DOHH2 (cell line): ENCODE measurements around the gene BSN.
"Not testable (repeated sequence)": the region's sequence is repeated elsewhere in the genome, so short reads cannot be mapped to it uniquely, and the experiment has no call there.

Source experiments
- H3F3A ChIP-seq: fragments of 200-600 bp; sonication (generic), shearing (Covaris generic); 2 replicates; pipeline ENCODE4 v1.6.0; 2016; ENCODE audit warnings: antibody characterized with exemption, mild to moderate bottlenecking; ENCODE audit not compliant: control insufficient read depth, insufficient read depth
- H3K27ac ChIP-seq: fragments of 200-600 bp; sonication (generic); 2 replicates; pipeline ENCODE4 v1.5.1; 2014; ENCODE audit warnings: low read depth, mild to moderate bottlenecking, low read length, moderate library complexity
- H3K27me3 ChIP-seq: fragments of 200-600 bp; sonication (generic); 2 replicates; pipeline ENCODE4 v1.6.1; 2014; ENCODE audit warnings: mild to moderate bottlenecking, low read length, mixed read lengths; ENCODE audit not compliant: control insufficient read depth
- H3K36me3 ChIP-seq: fragments of 200-600 bp; sonication (generic); 2 replicates; pipeline ENCODE4 v1.6.1; 2014; ENCODE audit warnings: mild to moderate bottlenecking, low read length, moderate library complexity, mixed read lengths; ENCODE audit not compliant: control insufficient read depth
- H3K4me1 ChIP-seq: fragments of 200-600 bp; sonication (generic); 2 replicates; pipeline ENCODE4 v1.6.1; 2014; ENCODE audit warnings: mild to moderate bottlenecking, low read length, mixed read lengths; ENCODE audit not compliant: control insufficient read depth
- H3K4me2 ChIP-seq: fragments of 200-600 bp; sonication (generic); 2 replicates; pipeline ENCODE4 v1.6.0; 2014; ENCODE audit warnings: mild to moderate bottlenecking, low read length, moderate library complexity
- H3K4me3 ChIP-seq: fragments of 200-600 bp; sonication (generic); 2 replicates; pipeline ENCODE4 v1.5.1; 2014; ENCODE audit warnings: mild to moderate bottlenecking, low read length, mixed read lengths
- H3K79me2 ChIP-seq: fragments of 200-600 bp; sonication (generic); 2 replicates; pipeline ENCODE4 v1.6.1; 2014; ENCODE audit warnings: mild to moderate bottlenecking, low read length, mixed read lengths; ENCODE audit not compliant: control insufficient read depth
- H3K9me2 ChIP-seq: fragments of 200-600 bp; sonication (generic); replicated peaks from 2 replicates; pipeline ENCODE4 v1.6.1; 2014; ENCODE audit warnings: mild to moderate bottlenecking, low read length, mixed read lengths; ENCODE audit not compliant: control insufficient read depth
- H3K9me3 ChIP-seq: fragments of 200-600 bp; sonication (generic); 2 replicates; pipeline ENCODE4 v1.6.1; 2014; ENCODE audit warnings: antibody characterized with exemption, low read length, mixed read lengths; ENCODE audit not compliant: control insufficient read depth, insufficient read depth
- H4K20me1 ChIP-seq: fragments of 200-600 bp; sonication (generic); 2 replicates; pipeline ENCODE4 v1.6.0; 2014; ENCODE audit warnings: low read depth, mild to moderate bottlenecking, antibody characterized with exemption, low read length, moderate library complexity; ENCODE audit not compliant: control insufficient read depth, insufficient read depth
- EZH2phosphoT487 ChIP-seq: fragments of 200-600 bp; sonication (generic); IDR thresholded peaks from 2 replicates; pipeline ENCODE4 v1.6.1; 2017; ENCODE audit warnings: borderline replicate concordance, mild to moderate bottlenecking, antibody characterized with exemption, low read length, moderate library complexity, mixed read lengths
- TF ChIP-seq, protein P1 (sequence below): fragments of 200-600 bp; sonication (generic); IDR thresholded peaks from one replicate; pipeline ENCODE4 v1.5.1; 2014; ENCODE audit warnings: antibody characterized with exemption, mild to moderate bottlenecking, low read depth, low read length; ENCODE audit not compliant: poor library complexity, severe bottlenecking

BSN gene

DNA sequence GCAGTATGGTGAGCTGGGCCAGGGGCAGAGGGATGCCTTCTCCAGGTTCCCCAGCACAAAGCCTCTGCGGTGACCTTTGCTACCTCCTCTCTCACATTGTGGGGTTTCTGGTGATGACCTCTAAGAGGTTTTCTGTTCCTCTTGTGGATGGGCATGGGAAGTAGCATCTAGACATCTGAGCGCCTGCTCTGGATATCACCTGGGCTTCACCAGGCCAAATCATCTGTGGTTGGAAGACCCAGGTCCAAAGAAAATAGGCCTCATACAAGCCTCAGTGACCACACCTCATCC, 126.9 kb downstream of the BSN start:
- H3K9me3 ChIP-seq: no peaks in the 10 kb centered on the region
- H3K4me2 ChIP-seq: no peak overlapping the region
- H3K27ac ChIP-seq: no peak overlapping the region
- H3F3A ChIP-seq: no peaks in the 10 kb centered on the region
- no peak overlapping the region for H3K4me3 ChIP-seq
- no peaks in the 10 kb centered on the region for H3K4me1 ChIP-seq
- peaks cover 75% of the 10 kb centered on the region for H3K36me3 ChIP-seq
- no peak for TF ChIP-seq EZH2phosphoT487
- TF ChIP-seq, protein P1, sequence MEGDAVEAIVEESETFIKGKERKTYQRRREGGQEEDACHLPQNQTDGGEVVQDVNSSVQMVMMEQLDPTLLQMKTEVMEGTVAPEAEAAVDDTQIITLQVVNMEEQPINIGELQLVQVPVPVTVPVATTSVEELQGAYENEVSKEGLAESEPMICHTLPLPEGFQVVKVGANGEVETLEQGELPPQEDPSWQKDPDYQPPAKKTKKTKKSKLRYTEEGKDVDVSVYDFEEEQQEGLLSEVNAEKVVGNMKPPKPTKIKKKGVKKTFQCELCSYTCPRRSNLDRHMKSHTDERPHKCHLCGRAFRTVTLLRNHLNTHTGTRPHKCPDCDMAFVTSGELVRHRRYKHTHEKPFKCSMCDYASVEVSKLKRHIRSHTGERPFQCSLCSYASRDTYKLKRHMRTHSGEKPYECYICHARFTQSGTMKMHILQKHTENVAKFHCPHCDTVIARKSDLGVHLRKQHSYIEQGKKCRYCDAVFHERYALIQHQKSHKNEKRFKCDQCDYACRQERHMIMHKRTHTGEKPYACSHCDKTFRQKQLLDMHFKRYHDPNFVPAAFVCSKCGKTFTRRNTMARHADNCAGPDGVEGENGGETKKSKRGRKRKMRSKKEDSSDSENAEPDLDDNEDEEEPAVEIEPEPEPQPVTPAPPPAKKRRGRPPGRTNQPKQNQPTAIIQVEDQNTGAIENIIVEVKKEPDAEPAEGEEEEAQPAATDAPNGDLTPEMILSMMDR: no peak
- H3K79me2 ChIP-seq: no peaks in the 10 kb centered on the region
- H3K27me3 ChIP-seq: no peaks in the 10 kb centered on the region
- H3K9me2 ChIP-seq: no peaks in the 10 kb centered on the region
- H4K20me1 ChIP-seq: 0 out of 2 replicates have a peak, but pooled peaks cover 3% of the 10 kb centered on the region

DNA sequence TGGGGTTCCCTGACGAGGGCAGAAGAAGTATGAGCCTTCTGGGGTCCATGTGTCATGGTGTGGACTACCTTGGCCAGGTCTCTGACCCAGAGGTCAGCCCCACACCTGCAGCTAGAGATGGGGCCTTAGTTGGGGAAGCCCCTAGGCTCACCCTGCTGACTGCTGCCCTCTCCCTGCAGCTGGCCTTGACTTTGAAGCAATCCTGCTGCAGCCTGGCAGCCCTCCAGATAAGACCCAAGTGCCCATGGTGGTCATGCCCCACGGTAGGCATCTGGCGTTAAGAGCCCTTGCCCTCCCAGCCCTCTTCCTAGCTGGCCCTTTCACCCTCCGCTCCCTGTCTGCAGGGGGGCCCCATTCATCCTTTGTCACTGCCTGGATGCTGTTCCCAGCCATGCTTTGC, 127.3 kb downstream of the BSN start:
- TF ChIP-seq EZH2phosphoT487: no peak
- TF ChIP-seq, protein P1: no peak
- Histone ChIP-seq H3K27me3 (no peaks in the 10 kb centered on the region), H3K36me3 (peaks cover 71% of the 10 kb centered on the region), H3K27ac (no peak overlapping the region), H4K20me1 (0 out of 2 replicates have a peak, but pooled peaks cover 3% of the 10 kb centered on the region), H3K4me3 (no peak overlapping the region), H3K79me2 (no peaks in the 10 kb centered on the region), H3F3A (no peaks in the 10 kb centered on the region), H3K9me3 (no peaks in the 10 kb centered on the region), H3K4me1 (no peaks in the 10 kb centered on the region), H3K9me2 (no peaks in the 10 kb centered on the region), H3K4me2 (no peak overlapping the region)

DNA sequence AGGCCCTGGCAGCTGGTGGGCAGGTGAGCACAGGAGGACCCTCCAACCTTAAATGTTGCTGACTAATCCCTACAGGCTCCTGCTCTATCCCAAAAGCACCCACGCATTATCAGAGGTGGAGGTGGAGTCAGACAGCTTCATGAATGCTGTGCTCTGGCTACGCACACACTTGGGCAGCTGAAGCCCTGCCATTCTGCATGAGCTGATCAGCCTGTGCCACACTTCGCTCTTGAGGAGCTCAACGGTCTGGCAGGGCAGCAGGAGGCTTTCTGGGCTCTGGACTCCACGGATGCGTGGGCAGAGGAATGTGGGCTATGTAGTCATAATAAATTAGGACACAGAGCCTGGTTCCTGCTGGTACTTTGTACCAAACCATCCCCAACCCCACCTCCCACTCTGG, 128.9 kb downstream of the BSN start:
- TF ChIP-seq EZH2phosphoT487: no peak
- TF ChIP-seq, protein P1: no peak
- Histone ChIP-seq H4K20me1 (no peaks in the 10 kb centered on the region), H3F3A (no peaks in the 10 kb centered on the region), H3K9me2 (no peaks in the 10 kb centered on the region), H3K36me3 (peaks cover 55% of the 10 kb centered on the region), H3K4me2 (no peak overlapping the region), H3K79me2 (no peaks in the 10 kb centered on the region), H3K9me3 (no peaks in the 10 kb centered on the region), H3K27me3 (no peaks in the 10 kb centered on the region), H3K27ac (no peak overlapping the region), H3K4me3 (no peak overlapping the region), H3K4me1 (no peaks in the 10 kb centered on the region)

DNA sequence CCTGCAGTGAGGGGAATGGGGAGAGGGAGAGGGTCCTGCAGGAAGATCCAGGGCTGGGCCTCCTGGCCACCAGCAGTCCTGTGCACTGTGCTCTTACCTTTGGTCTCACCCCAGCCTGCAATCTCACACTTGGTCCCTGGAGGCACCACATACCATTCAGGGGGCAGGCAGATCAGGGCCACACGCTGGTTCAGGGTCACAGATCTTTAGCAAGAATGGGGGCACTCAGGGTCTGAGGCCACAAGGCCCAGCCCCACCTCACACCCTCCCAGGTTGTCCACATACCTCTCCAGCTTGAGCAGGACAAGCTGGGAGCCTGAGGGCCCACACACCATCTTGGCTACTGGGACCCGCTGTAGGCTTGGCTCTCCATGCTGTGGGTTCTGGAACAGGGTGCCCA, 130.2 kb downstream of the BSN start:
- not testable (repeated sequence) for H3K9me2 ChIP-seq, H3K4me1 ChIP-seq, H3K4me2 ChIP-seq, H3K9me3 ChIP-seq, H4K20me1 ChIP-seq, H3K27me3 ChIP-seq, H3K27ac ChIP-seq, H3F3A ChIP-seq, H3K4me3 ChIP-seq, H3K79me2 ChIP-seq
- peaks cover 43% of the 10 kb centered on the region for H3K36me3 ChIP-seq

DNA sequence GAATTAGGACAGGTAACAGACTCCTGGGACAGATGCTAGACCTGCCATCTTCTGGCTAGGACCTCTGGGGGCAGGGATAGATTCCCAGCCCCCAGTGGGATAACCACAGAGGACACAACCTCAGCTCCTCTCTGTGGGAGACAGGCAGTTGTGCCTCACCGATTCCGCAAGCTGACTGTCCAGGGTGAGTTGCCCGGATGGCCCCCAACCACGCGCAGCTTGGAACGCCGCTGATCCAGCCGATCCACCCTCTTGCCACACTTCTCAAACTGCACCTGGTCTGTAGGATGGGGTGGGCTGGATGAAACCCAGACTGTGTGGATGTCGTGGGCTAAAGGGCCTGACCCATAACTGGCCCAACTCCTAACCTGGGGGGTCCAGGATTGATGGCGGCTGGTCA, 130.8 kb downstream of the BSN start:
- peaks cover 40% of the 10 kb centered on the region for H3K36me3 ChIP-seq
- H3K4me3 ChIP-seq, H4K20me1 ChIP-seq, H3K9me2 ChIP-seq, H3F3A ChIP-seq, H3K4me1 ChIP-seq, H3K4me2 ChIP-seq, H3K9me3 ChIP-seq, H3K79me2 ChIP-seq, H3K27me3 ChIP-seq, H3K27ac ChIP-seq: not testable (repeated sequence)

DNA sequence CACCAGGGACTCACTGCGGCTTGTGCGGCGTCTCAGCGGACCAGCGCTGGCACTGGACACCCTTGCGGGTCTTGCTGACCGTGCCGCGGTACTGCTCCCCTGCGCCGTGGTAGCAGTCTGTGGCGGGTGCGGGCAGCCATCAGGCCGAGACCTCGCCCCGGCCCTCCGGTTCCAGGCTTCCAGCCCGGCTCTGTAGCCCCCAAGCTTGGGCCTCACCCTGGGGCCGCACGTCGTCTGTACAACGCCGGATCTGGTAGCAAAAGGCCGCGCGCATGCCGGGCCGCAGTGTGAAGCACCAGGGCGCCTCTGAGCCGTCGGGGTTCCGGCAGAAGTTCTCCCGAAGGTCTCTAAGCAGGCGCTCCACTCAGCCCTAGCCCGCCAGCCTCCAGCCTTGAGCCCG, 131.6 kb downstream of the BSN start:
- not testable (repeated sequence) for H3K9me2 ChIP-seq, H4K20me1 ChIP-seq, H3K9me3 ChIP-seq, H3K4me3 ChIP-seq, H3K27ac ChIP-seq, H3K27me3 ChIP-seq, H3F3A ChIP-seq, H3K4me2 ChIP-seq
- Histone ChIP-seq H3K36me3 (peaks cover 33% of the 10 kb centered on the region), H3K4me1 (peaks cover 14% of the 10 kb centered on the region), H3K79me2 (peaks cover 15% of the 10 kb centered on the region)
